Stimulated activated CD8-positive, alpha-beta memory T cell treated with anti-CD3 and anti-CD28 coated beads, Interleukin-4, amount 100 ng/mL, for 4 hours (primary cell): ENCODE data around the gene APBB1IP.
"Not testable (repeated sequence)": the region's sequence is repeated elsewhere in the genome, so short reads cannot be mapped to it uniquely, and the experiment has no call there.

Experiments used
- DNase-seq, 2 donors: peaks; one replicate each; pipeline ENCODE4 v3.0.0-alpha.2; 2020; ENCODE audit warnings: low read depth in 2 of 2, low spot score in 1 of 2

APBB1IP gene

GRCh38 chr10:26554246-26554645 is 116.1 kb downstream of the APBB1IP start:
- DNase-seq = no peak

DNA sequence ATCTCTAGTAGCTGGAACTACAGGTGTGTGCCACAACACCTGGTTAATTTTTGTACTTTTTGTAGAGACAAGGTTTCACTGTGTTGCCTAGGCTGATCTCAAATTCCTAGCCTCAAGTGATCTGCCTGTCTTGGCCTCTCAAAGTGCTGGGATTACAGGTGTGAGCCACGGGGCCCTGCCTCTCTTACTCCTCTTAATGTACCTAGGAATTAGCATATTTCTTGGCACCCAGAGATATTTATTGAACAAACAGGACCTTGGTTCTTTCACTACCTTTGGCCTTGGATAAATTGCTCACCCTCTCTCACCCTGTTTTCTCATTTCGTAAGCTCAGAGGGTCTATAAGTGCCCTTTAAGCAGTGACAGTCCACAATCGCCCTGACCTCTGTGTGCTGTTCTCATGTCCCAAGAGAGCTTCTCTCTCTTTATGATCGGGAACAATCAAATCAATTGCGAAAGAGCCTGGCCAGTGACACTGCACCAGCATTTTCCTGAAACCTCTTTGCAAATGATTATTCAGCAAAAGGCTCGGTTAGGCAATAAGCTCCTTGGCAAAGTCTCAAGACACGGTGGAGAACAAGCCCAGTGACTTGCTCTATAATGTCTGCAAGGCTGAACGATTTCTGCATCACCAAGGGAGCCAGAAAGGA is 117.7 kb downstream of the APBB1IP start:
- no peak for DNase-seq

DNA sequence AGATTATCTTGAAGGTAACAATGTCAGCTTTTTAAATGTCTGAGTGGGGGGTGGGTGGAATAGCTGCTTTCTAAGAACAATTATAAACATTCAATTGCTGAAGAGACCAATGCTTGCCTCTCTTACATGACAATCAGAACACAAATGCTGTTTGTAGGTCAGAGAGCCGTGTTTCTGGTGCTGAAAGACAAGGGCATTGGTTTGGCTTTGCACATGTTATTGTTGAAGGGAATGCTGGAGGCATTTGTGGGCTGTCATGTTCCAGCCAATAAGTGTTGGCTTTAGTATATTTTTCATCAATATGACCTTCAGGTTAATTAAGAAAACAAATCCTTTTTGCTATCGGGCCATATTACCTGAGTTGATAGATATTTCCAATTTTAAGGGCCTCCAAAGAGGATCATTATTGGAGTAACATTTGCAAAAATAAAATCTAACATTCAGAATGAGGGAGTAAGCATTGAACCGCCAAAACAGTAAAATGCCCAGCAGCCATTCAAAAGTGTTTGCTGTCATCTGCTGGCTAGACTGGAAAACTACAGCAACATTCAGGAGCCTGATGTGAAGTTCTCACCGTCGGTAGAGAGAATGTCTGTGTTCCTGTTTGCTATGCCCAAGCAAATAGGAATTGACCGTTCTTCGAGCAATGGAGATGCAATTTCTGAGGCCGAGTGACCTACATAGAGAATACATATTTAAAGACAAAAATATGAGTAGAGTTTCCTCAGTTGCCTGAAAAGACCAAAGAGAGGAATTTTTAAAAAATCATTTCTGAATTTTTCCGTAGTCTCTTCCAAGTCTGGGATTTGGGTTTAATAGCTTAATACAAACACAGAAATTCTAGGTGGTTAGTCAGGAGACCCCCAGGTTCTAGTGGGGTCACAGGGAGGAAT is 118.9 kb downstream of the APBB1IP start:
- DNase-seq = no peak

DNA sequence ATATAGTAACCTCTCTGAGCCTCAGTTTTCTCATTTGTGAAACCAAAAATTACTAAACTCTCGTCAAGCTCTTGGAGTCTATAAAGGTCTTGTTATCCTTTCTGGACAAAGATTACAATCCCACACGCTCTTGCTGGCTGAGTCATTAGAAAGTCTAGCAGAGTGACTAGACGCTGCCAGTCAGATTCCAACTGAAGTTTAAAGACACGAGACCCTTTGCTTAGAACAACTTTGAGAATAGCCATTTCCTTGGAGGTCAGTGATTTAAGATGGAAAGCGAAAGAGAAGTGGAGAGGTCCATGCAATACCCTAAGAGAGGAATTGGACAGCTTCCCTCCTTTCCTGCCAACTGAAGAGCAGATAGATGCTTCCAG is 119.5 kb downstream of the APBB1IP start:
- no peak for DNase-seq

DNA sequence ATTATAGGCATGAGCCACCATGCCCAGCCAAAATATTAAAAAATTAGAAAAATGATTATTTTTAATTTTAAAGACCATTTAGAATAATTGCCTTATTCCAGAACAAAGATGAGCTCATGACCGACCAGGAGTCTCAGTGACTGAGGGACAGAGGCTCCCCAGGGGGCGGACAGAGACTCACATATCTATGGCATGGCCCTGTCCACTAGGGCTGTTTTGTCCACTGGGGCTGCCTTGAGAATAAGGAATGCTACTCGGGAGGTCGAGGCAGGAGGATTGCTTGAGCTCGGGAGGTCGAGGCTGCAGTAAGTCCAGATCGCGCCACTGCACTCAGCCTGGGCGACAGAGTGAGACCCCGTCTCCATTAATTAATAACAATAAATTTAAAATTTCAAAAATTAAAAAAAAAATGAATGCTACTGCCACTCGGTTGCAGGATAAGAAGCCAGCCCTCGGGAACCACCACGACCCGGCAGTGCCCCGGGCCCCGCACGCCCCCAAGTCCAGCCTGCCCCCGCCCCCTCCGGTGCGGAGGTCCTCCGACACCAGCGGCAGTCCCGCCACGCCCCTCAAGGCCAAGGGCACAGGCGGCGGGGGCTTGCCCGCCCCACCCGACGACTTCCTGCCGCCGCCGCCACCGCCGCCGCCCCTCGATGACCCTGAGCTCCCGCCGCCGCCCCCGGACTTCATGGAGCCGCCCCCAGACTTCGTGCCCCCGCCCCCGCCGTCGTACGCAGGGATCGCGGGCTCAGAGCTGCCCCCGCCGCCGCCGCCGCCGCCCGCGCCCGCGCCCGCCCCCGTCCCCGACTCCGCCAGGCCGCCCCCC is 128.6 kb downstream of the APBB1IP start:
- no peak for DNase-seq

DNA sequence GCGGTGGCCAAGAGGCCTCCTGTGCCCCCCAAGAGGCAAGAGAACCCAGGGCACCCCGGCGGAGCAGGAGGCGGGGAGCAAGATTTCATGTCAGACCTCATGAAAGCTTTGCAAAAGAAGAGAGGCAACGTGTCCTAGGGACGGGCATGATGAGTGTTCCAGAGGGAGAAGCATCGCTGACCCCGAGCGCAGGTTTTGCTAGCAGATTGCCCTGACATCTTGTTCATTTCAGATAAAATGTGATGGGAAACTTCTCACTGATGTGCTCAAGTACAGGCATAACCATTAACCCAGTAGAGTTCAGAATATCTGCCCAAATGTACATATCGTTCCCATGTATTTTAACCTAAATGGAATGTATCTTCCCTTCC is 129.2 kb downstream of the APBB1IP start:
- DNase-seq = no peak

- DNase-seq = no peak
Observed at GRCh38 chr10:26571655-26572054, 133.5 kb downstream of the APBB1IP start.

GRCh38 chr10:26573674-26574073 is 135.5 kb downstream of the APBB1IP start:
- no peak for DNase-seq

- DNase-seq = no peak
Observed at GRCh38 chr10:26574783-26575182, 136.6 kb downstream of the APBB1IP start.

GRCh38 chr10:26578371-26578770 is 140.2 kb downstream of the APBB1IP start:
- DNase-seq = not testable (repeated sequence)

DNA sequence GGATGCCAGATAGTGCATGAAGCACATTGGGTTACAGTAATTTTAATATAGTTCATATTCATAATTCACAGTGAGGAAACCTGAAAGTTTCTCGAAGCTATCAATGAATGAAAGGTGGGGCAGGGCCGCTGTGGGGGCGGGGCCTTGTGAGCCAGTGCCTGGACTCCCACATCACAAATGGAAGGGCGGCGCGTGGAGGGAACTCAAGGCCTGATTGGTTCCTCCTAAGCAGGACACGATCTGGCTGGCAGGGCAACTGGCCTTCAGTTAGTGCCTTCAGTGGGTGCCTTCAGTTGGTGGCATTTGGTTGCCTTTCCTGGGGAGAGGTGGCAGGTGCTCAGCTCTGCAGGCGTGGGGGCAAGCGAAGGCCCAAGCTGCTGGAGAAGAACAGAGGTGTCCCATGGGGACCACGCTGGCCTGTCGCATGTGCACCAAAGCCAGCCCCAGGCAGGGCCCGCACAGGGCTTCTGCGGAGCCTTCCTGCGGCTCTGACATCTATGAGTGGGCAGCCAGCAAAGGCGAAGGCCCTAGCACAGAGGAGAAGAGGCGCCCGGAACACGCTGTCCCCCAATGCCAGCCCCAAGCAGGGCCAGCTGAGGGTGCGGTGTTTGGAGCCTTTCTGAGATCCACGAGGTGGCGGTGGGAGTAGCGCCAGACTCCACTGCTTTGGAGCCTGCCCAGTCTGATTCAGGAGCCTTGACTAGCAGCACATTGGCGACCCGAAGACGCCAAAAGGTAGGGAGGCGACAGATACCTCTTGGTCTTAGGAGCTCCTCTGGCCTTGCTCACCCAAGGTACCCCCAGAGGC is 141.3 kb downstream of the APBB1IP start:
- no peak for DNase-seq

- no peak for DNase-seq
Observed at GRCh38 chr10:26586211-26586610, 148.1 kb downstream of the APBB1IP start.

- no peak for DNase-seq
Observed at GRCh38 chr10:26588611-26589010, 150.5 kb downstream of the APBB1IP start.

DNA sequence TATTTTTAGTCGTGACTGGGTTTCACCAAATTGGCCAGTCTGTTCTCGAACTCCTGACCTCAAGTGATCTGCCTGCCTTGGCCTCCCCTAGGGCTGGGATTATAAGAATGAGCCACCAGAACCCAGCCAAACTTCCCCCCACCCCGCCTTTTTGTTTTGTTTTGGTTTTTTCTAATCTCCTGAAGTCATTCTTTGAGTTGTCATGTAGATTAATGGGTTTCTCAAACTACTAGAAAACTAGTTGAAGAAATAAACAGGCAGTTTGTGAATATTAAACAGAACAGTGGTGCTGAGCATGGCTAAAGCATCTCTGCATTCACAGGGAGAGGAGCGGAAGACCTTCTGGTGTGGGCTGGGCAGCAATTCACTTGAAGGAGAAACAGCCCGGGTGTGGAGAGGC is 151.7 kb downstream of the APBB1IP start:
- not testable (repeated sequence) for DNase-seq

DNA sequence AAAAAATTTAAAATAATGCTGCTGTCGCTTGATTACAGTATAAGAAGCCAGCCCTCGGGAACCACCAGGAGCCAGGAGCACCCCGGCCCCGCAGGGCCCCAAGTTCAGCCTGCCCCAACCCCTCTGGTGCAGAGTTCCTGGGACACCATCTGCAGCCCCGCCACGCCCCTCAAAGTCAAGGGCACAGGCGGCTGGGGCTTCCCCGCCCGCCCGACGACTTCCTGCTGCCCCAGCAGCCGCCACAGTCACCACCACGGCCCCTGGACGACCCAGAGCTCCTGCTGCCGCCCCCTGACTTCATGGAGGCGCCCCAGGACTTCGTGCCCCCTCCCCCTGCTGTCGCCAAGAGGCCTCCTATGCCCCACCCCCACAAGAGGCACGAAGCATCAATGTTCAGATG is 155.8 kb downstream of the APBB1IP start:
- no peak for DNase-seq

DNA sequence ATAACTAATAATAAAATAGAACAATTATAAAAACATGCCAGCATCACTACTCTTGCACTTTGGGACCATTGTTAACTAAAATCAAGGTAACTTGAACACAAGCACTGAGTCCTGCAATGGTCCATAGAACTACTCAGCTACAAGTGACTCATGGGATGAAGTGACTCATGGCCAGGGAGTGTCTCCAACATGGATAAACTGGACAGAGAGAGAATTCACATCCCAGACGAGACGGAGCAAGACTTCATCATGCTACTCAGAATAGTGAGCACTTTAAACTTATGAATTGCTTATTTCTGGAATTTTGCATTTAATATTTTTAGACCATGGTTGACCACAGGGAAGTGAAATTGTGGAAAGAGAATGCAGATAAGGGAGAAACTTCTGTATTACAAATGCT is 165.1 kb downstream of the APBB1IP start:
- not testable (repeated sequence) for DNase-seq

DNA sequence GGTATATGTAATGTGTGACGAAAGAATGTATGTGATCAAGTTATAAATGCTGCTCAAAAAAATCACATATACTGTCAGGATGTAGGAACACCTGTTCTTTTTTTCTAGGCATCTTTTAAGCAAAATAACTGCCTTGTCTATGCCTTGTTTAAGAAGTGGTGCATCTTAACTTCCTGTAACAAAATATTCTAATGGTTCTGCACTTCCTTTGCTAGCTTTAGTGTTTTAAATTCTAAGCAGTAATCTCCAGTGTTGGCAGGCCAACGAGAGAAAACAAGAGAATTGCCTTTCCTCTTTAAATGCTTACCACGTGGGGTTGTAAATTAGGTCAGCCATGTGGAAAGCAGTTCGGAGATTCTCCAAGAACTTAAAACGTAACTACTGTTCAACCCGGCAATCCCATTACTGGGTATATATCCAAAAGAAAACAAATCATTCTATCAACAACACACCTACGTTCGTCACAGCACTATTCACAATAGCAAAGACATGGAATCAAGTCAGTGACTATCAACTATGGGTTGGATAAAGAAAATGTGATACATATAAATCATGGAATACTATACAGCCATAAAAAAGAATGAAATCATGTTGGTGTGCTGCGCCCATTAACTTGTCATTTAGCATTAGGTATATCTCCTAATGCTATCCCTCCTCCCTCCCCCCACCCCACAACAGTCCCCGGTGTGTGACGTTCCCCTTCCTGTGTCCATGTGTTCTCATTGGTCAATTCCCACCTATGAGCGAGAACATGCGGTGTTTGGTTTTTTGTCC is 166.4 kb downstream of the APBB1IP start:
- not testable (repeated sequence) for DNase-seq

GRCh38 chr10:26606389-26606877 is 168.3 kb downstream of the APBB1IP start:
- DNase-seq = not testable (repeated sequence)

DNA sequence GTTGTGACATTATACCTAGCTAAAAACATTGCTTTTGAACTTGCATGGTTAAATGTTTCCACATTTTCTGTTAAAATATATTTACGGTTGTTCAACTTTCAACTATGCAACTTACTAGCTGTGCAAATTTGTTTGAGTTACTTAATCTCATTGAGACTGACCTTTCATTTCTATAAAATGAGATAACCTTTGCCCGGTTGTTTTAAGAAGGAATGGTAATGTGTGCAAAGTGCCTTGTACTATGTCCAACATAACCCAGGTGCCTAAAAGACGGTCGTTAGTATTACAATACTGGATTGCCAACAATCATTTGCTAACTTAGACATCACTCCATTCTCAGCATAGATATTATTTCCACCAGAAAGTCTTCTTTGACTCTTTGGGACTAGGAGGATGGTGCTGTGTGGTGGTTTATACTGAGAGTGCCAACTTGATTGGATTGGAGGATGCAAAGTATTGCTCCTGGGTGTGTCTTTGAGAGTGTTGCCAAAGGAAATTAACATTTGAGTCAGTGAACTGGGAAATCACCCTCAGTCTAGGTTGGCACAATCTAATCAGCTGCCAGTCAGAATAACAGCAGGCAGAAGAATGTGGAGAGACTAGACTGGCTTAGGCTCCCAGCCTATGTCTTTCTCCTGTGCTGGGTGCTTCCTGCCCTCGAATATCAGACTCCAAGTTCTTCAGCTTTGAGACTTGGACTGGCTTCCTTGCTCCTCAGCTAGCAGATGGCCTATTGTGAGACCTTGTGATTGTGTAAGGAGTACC is 174.2 kb downstream of the APBB1IP start:
- DNase-seq = no peak
